Limb (tissue), 2 donors: ENCODE results near the gene TCF7L2.

Experiments used
- DNase-seq, 2 donors: peaks; one replicate each; pipeline ENCODE4 v3.0.0-alpha.2; 2016; ENCODE audit errors: extremely low spot score in 2 of 2

The TCF7L2 gene

DNA sequence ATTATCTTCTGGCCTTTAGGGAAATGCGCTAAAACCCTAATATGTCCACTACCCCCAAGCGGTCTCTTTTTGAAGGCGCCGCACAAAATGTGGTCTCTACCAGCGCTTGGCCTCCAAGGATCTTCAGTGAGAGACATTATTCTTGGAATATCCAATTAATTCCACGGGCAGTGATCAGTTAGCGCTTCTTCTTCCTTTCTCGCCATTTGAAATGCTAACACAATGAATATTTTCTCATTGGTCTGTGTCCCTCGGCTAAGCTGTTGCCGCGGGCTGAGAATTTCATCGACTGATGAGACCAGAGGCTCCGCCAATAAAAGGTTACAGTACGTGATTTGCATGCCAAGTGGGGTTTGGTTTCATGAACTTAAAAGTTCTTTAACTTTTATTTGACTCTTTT lies 169.8 kb downstream of the TCF7L2 start:
- DNase-seq, result no peak

DNA sequence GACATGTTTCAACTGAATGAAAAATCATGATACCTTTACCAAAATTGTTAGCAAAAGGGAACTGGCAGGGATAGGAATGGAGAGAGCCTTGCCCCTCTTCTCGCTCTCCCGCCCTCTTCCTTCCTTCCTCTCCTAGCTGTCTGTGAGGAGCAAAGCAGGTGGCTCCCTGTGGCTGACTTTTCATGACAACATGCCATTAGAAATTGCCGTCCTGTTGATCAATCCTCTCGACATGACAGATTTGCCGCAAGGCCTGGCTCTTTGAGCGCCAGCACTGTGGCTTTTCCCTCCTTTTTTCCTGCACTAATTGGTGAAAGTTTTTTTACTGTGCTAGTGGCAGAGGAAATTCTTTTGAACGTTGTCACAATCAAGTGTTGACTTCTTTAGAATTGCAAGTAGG lies 171.1 kb downstream of the TCF7L2 start:
- DNase-seq, result no peak

DNA sequence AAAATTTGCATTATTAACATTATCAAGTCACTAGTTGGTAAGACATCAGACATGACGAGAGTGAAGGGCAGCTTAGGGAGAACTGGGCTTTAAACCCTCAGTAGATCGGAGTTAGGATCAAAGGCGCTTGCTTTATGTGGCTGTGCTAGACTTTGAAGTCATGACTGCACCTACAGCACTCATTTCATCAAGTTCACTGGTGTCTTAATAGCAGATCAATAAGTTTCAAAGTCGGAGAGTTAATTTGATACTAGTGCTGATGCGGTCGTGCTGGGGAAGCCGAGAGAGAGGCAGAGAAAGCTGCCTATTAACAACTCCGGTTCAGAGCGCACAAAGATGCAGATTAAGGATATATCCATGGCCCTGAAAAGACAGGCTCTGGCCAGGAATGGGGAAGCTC lies 172.9 kb downstream of the TCF7L2 start:
- DNase-seq, result no peak

DNA sequence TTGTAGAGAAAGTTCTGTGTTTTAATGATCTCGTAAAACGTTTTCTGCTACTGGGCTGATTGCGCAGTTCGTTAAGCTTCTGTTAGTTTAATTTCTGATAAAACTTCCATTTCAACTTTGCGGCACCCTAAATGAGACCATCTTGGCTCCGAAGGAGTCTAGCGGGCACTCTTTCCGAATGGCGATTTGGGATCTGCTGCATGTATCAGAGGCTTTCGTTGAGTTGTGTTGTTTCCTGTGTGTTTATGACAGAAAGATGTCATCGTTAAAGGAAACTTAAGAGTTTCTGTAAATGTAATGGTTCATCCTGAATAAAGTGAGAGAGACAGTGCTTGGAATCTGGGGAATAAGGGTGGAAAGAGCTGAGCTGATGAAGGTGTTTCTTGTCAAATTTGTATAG lies 174.7 kb downstream of the TCF7L2 start:
- DNase-seq, result no peak

DNA sequence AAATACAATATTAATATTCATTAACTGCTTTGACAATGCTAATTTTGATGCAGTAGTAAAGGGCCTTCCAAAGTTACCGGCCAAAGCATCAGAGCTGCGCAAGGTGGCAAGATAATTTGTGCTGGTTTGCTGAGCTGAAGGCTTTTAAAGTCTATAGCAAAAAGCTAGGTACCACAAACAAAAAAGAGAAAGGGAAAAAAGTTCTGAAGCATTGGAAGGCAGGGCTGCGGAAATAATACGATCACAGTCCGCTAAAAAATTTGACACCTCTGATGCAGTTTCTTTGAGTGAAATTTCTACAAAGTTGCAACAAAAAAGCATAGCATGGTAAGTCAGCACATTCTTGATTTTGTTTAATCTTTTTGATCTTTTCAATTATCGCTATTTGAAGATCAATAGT lies 175.6 kb downstream of the TCF7L2 start:
- no peak for DNase-seq

DNA sequence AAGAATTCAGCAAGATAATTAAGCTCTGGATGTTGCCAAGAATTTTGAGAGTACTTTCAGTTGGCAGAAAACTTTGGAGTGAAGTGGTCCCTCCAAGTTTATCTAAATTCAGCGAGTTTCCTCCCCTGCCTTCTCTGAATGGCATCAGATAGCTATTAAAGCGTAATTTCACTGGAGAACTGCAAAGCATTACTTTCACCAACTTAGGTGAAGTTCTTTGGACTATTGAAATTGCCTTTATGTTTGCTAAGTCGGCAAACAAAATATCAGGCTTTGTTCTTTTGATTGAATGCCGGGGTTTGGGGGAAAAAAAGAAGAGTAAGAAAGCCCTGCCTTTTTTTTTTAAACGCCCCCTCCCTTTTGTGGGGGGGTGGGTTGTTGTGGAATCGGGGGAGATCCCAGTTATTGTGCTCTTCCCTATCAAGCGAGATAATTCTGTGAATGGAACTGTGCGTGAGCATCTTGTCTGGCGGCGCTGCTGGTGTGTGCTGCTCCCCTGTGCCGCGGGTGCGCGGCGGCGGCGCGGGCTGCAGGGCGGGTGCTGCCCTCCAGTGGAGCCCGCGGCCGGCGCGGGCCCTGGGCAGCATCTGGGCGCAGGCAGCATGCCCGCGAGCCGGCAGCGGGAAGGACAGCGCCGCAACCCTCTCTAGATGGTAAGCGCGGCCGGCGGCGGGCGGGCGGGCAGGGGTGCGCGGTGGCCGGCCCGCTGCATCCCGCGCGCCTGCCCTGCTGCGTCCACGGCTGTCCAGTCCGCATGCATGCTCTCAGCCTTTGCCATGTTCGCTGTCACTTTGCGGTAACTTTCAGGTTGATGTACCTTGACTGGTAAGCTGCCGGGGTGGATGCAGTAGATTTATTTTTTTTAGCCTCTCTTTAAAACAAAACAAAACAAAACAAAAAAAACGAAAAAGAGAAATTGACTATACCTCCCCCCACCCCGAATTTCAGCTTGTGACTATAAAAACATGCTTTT lies 176.5 kb downstream of the TCF7L2 start:
- DNase-seq, result peak; percentile 47 to 80

DNA sequence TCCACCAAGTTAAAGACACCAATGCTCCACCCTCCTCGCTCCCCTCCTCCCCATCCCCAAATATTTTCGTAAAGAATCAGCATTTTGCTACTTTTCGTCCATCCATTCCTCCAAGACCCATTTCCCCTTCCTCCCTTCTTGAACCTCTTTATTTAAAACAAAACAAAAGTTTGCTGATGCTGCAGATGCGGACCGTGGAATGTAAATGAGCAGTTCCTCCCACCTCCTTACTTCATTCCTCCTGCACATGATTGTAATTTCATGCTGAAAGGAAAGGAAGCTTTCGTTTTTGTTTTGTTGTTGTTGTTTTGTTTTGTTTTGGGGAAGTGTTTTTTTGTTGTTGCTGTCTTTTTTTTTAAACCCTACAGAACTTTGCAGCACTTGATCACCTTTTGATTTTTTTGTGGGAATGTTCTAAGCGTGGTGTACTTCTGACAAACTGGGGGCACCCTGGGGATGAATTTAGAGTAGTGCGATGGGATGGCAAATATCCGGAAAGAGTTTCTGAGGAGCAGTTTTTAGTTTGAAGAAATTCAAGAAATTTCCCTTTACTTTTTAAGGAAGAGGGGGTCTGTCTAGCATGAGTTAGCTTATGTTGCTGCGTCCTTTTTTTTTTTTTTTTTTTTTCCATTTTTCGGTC lies 177.3 kb downstream of the TCF7L2 start:
- no peak for DNase-seq

DNA sequence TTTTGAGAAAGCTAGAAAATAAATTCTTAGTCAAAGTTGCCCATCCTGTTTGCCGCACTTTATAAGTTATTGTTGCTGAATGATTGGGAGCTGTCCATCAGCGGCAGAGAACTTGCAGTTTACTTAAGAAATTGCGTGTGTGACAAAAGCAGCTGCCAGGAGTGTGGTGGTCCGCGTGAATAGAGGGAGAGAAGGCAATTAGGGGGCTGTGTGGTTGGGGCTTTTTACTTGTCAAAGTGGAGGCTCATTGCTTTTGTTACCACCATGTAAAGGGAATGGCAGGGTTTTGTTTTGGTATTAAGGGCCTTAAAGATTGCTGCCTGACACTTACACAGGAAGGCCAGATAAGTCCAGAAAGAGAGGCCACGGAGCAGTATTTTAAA lies 177.8 kb downstream of the TCF7L2 start:
- DNase-seq, result no peak

DNA sequence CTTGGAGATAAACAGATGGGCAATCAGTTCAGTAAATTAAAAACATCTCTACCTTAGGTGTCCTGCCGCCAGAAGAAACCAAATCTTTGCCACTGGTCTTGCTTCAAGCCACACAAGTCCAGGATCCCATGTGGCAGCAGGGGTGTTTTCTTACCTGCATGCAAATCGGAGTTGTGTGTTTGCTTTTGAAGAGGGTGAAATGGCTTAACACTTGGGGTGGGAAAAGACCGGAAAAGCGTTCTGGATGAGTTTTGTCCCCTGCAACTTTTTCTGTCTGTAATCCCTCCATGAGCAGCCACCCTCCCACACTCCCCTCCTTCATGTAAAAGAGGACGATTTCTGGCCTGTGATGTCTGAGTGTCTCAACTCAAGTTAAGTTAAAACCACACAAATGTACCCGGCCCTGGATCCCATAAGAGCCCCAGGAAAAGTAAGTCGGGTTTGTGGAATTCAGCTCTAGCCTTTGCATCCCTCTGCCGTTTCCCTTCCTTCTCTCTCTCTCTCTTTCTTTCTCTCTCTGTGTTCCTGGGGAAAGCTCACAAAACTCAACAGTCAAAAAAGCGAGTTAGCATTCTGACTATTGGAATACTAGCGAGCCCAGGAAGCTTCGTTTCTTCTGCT lies 178.5 kb downstream of the TCF7L2 start:
- no peak for DNase-seq

DNA sequence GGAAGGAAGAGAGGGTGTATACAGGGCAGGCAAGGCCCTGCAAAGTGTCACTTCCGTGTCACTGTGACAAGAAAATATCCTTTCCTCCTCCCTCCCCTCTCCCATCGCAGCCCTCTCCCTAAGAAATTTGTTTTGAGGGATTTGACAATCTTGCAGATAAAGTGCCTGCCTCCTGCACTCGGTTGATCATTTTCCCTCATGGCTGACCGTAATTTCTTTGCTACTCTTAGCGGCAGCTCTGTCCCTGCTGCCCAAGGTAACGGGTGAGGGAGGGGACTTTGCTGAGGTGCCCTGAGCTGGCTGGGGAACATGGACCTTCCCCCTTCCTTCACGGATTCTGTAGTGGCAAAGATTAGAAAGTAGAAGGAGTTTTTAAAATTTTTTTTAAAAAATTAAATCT lies 179.1 kb downstream of the TCF7L2 start:
- no peak for DNase-seq

DNA sequence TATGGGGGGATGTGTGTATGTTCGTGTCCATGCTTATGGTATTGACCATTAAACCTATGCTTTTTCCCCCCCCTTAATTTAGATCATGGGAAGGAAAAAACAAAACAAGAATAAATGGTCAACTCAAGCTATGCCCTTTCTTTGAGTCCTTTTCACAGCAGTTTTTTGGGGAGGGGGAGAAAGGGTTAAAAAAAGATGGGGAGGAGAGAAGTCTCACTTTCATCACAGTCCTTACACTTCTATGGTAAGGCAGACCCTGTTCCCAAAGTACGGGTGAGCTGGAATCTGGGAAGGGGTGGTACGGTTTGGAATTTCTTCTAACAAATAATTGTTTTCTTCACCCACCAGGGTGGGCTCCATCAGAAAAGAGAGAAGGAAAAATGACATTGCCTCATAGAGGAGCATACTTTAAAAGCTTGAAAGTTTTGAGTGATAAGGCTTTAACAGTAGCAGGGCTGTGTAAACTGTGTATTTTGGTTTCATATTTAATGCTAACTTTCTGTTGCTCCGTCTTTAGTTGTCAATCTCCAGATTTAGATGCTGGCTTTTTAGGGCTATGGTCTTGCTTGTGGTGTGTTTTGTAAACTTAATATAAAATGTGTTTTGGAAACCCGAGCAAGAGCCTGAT lies 180.1 kb downstream of the TCF7L2 start:
- no peak for DNase-seq

DNA sequence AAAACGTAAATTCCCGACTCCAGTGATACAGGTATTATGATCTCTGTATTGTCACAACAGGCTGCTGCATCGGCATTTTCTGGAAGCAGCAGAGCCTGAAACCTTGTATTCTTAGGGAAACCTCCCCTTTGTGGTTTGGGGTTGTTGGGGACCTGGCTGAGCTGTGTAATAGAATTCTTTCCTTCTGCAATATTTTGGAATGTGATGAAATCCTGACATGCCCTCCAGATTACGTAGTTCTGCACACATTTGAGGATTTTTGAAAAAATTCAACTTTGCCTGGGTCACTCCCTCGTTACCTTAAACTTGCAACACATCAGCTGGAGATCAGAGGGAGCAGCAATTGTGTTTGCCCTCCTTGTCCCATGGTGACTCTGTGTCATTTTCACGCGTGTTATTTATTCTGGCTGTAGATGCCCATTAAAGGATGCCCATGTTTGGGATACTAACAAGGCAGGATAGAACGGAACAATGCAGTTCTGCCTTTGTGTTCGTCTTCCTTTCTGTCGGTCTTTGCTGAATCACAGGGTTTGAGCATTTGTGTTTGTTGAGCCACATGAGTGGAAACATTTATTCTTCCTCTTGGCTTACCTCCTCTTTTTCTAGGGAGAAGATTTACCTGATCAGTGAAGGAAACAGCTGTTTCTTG lies 181.7 kb downstream of the TCF7L2 start:
- DNase-seq, result no peak

DNA sequence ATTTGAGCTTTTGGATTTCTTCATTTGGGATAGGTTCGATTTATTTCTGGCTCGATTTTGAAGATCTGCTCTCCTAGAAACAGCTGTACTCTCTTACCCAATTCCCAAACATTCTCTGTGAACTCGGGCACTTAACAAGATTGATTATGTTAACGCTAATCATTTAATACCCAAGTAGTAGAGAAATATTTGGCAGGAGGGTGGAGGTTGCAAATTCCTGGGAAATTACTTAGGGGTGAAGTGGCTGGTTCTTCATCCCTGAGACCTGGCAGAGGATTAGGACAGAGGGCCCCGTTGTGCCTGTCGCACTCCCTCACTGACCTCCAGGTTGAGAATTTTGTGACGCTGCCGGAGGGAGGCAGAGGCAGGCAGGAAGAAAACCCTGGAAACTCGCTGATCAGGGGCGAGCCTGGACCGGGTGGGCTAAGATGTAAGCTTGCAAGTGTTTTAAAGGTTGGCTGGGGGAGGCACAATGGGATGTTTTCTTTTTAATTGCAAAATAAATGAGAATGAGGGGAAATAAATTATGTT lies 182.6 kb downstream of the TCF7L2 start:
- no peak for DNase-seq

DNA sequence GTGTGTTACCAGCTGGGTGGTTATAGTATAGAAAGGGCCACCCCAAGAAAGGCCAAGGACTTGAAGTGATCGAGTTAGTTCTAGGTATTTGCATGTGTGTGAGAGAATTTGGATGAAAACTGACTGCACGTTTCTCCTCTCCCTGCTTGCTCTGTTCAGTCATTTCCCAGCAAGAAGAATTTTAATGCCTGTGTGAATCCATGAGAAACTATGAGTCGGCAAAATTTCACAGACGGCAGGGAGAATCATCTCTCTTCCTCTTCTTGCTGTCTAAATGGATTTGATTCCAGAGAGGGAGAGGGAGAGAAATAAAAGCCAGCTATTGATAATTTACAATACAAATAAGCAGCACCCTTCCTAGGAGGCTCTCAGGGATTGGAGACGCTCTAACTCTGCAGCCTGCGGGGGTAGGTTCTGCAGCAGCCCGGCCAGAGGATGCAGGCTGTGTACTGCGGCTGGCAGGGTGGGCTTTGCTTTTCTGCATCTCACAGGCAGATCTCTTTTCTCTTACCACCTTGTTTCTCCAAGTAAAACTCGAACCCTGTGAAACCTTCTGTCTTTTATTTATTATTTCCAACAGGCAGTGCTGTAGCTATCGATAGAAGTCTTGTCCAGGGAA lies 183.6 kb downstream of the TCF7L2 start:
- DNase-seq, result no peak

DNA sequence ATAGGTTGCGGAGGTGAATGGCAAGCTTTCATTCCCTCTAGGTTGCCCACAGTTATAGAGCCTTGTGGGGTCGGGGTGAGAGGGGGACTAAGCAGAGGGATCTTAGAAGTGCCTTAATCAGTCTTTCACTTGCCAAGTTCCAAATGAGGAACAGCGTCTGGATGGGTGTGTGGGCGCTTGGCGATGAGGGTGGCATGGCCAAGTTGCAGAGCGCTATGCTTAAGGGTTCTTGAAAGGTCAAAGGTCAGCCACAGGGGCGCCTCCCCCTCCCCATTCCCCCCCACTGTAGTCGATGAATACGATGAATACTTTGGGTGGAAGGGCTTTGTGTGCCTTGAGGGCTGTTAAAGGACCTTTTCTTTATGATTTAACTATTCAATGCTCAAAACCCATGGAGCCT lies 185.0 kb downstream of the TCF7L2 start:
- no peak for DNase-seq

DNA sequence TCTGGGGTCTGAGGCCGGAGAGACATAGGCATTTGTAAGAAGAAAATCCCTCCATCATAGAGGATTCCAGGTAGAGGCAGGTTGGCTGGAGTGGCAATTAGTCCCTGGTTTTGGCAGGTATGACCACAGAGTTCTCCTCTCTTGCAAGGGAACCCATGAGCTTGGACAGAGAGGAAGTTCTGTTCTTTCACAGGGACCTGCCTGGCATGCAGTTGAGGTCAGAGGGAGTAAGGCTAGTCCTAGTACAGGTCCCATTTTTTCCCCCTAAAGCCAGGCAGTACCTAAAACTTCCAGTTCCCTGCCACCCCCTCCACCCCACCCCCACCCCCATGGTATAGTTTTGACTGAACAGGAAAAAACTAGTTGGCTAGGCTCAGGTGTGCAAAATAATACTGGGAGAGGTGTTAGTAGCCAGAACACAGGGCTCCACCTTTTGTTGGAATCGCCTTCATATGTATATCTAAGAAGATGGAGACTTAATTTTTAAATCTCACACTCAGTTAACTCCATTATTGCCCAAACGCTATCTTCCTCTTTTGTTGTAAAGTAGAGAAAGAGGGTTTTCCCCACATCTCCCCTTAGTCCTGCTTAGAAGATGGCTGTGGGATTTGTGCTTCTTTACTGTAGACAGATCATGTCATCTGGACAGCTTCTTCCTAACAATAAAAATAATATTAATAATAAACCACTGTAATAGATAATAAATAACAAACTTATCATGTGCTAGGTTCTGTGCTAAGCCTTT lies 188.1 kb downstream of the TCF7L2 start:
- no peak for DNase-seq

DNA sequence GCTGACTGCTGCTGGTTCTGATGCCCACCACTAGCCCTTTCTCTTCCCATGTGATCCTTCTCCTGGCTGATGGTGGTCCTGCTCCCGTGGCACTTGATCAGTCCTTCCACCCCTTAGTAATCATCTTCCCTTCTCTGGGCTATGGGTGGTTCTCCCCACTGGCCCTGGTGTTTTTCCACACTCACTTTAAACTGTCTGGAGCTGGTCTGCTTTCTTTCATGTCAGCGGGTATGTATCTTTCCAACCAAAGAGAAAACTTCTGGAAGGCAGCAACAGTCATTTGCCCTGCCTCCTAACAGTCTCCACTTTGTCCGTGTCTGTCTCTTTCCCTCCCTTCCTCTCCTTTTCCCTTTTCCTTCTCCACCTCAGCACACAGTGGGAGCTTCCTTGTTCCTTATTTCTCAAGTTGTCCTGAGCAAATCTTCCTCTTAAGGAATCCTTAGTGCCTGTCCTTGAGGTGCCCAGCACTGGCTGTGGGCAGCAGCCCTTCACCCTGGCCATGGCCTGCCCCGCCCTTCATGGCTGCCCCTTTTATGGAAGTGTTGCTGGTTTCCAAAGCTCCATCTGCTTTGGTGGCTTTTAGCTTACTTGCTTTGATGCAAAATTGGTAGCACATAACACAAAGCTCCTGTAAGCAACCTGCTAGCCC lies 189.0 kb downstream of the TCF7L2 start:
- DNase-seq, result no peak

DNA sequence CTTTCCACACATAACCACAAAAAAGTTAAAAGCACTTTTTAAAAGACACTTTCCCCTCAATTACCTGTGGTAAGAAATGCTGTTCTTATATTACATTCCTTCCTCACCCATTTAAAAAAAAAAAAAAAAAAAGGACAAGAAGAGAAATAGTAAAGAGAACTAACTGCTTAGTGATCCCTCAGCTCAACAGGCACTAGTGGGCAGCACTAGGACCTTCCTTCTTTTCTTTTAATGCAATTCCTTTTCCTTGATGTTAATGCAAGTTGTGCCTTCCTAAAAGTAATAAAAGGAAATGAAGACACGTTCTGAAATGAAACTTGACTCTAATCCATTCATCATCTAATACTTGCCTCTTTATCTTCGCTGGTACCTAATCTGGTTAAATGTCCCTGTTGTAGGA lies 189.7 kb downstream of the TCF7L2 start:
- DNase-seq, result no peak

DNA sequence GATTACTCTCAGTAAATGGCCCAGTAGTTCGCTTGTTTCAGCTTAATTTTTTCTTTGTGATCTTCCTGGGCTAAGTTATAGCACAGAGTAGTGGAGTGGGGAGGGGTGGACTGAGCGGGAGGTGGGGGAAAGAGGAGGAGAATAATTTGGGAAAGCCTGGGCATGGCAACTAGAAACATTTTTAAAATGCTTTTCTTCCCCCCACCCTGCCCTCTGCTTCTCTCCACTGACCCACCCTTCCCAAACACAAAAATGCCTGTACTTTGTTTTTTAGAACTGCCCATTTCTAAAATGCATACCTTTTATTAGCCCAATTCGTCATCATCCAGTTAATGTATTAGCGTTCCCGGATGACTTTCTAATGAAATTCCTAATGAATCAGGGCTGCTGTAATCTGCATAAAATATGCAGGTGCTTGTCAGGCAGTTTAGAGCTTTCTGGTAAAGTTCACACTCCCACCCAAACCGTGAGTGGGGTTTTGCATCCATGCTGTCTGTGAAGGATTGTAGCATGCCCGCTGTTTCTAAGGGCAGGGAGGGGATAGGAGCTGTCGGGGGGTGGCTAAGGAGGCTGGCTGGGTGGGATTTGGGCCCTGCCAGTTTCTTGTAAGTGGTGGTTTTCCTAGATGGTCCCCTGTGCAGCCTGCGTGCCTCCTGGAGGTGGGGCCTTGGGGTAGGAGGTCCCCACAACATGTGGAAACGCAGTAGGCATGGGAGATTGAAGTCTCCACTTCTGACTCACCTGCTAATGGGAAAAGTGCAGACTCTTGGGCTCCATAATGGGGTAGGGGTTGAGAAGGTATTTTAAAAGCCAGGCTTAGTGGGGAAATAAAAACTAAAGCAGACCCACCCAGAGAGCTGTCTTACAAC lies 190.3 kb downstream of the TCF7L2 start:
- no peak for DNase-seq
